Epithelial cell of proximal tubule (primary cell): ENCODE results near the gene CD244. TPM values are rescaled to one million over a fixed set of nuclear protein-coding genes. Genes with fewer than 3 reads are reported as not detected.

Experiments used
- DNase-seq: peaks from one replicate; pipeline ENCODE4 v3.0.0-alpha.2; 2011; ENCODE audit warnings: low read depth
- H3K4me3 ChIP-seq: 2 replicates; pipeline ENCODE4 v1.5.1; 2011; ENCODE audit warnings: low read depth, mild to moderate bottlenecking, low read length
- total RNA-seq: library from RNA; depleted of rRNA; stranded (reverse); fragments of >200 nt; gene quantifications from 2 replicates; pipeline ENCODE4 v1.2.3, GENCODE V29; 2015
- TF ChIP-seq, protein P1 (sequence below): conservative IDR thresholded peaks from 2 replicates; pipeline ENCODE4 v1.5.1; 2012; ENCODE audit warnings: low read depth, mild to moderate bottlenecking, low read length

The CD244 gene
- total RNA-seq, 1 donor from 2014 or later = not detected

DNA sequence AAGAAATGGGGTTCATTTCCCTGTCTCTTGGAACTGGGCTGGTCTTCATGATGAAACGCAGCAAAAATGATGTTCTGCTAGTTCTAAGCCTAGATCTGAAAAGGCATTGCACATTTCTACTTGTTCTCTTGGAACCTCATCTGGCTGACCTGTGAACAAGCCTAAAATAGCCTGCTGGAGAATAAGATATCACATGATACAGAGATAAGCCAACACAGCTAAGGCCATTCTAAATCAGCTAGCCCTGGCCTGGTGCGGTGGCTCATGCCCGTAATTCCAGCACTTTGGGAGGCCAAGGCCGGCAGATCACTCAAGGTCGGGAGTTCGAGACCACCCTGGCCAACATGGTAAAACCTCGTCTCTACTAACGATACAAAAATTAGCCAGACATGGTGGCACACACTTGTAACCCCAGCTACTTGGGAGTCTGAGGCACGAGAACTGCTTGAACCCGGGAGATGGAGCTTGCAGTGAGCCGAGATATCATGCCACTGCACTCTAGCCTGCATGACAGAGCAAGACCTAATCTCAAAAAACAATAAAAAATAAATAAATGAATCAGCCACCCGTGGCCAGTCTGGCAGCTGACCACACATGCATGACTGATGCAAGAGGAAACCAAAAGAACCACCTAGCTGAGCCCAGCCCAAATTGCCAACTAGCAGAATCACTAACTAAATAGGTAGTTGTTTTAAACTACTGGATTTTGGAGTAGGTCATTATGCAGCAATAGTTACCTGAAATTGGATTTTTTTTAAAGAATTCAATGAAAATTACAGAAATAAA lies 18.0 kb downstream of the CD244 start:
- H3K4me3 ChIP-seq = no peak overlapping the region
- TF ChIP-seq, protein P1, sequence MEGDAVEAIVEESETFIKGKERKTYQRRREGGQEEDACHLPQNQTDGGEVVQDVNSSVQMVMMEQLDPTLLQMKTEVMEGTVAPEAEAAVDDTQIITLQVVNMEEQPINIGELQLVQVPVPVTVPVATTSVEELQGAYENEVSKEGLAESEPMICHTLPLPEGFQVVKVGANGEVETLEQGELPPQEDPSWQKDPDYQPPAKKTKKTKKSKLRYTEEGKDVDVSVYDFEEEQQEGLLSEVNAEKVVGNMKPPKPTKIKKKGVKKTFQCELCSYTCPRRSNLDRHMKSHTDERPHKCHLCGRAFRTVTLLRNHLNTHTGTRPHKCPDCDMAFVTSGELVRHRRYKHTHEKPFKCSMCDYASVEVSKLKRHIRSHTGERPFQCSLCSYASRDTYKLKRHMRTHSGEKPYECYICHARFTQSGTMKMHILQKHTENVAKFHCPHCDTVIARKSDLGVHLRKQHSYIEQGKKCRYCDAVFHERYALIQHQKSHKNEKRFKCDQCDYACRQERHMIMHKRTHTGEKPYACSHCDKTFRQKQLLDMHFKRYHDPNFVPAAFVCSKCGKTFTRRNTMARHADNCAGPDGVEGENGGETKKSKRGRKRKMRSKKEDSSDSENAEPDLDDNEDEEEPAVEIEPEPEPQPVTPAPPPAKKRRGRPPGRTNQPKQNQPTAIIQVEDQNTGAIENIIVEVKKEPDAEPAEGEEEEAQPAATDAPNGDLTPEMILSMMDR = no peak
- no peak for DNase-seq

DNA sequence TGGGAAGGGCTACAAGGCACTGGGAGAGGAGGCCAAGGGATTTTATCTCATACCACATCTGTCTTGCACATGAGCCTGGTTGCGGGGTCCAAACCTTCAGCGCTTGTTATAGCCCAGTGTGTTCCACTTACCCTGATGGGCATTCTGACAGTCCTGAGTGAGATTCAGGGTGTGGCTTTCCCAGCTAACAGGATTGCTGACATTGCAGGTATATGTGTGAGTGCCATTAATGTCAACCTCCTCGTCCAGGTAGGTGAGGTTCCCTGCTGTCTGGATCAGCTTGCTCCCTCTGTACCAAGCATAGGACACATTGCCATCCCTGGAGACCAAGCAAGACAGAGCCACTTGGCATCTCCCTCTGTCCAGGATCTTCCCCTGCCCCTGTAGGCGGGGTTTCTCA lies 21.6 kb downstream of the CD244 start:
- no peak overlapping the region for H3K4me3 ChIP-seq
- TF ChIP-seq, protein P1 = no peak
- no peak for DNase-seq

DNA sequence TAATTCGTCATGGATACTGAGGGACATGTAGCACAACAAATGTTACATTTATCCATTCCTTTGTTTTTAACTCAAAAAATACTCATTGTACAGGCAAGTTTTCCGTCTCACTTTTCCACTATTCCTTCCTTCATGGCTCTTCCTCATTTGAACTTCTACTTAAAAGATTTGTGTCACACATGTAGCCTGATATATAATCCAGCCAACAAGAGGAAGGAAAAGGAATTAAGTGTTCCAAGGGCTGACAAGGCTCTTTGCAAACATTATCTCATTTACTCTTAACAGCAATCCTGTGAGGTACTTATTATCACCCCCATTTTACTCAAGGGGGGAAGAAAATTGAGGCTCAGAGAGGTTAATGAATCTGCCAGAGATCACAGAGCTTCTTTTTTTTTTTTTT lies 22.9 kb downstream of the CD244 start:
- H3K4me3 ChIP-seq = no peak overlapping the region
- TF ChIP-seq, protein P1 = no peak

DNA sequence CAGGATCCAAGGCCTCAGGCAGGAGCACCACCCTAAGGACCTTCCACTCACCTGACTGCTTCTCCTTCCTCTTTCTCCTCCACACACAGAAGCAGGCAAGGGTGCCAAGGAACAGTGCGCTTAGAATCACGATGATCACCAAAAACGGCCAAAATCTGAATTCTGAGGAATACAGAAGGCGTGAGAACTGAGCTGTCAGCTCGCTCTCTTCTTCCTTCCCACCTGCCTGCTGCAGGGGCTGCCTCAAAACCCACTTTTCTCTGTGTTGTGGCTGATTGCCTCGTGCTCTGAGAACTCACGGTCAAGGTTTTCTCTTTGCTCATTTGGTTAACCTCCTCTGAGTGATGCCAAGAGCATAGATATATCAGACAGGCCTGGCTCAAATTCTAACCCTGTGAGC lies 23.8 kb downstream of the CD244 start:
- DNase-seq = no peak
- H3K4me3 ChIP-seq = no peak overlapping the region
- TF ChIP-seq, protein P1 = no peak

More for the DNA sequence above, 22.9 kb downstream of the CD244 start:
- DNase-seq = no peak

DNA sequence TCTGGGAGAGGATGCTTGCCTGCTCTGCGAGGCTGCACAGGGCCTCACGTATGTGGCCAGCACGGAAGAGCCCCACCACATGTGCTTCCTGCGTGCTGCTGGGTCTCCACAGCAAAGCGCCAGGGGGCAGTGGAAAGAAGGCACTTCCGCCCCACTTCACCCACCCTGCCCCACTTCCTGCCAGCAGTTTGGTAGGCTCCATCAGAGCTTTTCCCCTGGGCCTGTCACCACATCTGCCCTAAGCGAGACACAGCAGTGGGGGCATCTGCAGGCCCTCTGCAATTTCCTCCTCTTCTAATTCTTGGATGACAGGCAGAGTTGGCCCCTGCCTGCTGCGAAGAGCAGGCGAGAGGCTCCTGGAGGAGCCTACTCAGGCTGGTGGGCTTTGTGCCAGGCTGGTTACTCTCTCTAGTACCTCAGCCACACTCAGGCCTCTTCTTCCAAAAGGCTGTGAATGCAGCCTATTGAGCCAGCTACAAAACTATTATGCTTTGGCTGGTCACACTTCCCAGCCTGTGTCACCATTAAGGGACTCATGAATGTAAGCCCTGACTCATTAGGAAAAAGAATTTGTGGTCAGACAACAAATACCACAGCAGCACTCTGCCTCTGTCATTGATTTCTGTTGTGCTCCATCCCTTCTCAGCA lies 25.0 kb downstream of the CD244 start:
- DNase-seq = no peak
- TF ChIP-seq, protein P1 = no peak
- H3K4me3 ChIP-seq = no peak overlapping the region

DNA sequence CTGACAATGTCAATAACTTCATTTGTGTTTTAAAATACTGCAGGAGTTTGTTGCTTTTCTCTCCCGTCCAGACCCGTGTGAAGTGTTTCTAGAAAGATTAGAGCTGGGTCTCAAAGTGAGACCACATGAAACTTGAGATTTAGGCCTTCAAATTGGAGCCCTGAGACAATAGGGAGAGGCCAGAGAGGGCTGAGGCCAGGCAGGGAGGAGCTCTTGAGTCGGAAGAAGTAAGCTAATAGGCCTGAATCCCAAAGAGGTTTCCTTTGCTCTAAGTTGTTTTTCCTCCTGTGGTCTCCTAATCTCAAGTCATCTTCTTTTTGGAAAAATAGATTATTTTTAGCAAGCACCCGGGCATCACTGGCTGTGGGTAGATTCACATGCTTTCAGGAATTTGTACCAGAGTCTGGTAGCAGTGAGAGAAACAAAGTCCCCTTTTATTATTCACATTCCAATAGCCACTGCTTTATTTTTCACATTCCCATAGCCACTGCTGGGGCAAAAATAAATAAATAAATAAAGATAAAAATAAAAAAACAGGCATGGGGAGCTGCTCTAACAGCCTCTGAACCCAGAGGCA lies 25.6 kb downstream of the CD244 start:
- no peak for DNase-seq
- TF ChIP-seq, protein P1 = no peak
- H3K4me3 ChIP-seq = no peak overlapping the region
